ENCODE measurements around the gene TRAF1.

Gene TRAF1

DNA sequence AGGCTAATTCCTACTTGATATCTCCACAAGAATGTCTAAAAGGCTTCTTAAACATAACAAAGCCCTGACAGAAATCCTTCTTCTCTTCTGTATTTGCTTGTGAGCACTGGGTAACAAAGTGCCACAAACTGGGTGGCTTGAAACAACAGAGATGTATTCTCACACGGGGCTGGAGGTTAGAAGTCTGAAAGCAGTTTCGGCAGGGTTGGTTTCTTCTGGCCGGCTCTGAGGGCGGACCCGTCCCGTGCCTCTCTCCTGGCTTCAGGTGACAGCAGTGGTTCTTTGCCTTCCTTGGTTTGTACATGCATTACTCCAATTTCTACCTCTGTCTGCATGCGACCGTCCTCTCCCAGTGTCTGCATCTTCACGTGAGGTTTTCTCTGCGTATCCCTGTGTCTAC lies 14.0 kb upstream of the TRAF1 start:
- no peak for DNase-seq

DNA sequence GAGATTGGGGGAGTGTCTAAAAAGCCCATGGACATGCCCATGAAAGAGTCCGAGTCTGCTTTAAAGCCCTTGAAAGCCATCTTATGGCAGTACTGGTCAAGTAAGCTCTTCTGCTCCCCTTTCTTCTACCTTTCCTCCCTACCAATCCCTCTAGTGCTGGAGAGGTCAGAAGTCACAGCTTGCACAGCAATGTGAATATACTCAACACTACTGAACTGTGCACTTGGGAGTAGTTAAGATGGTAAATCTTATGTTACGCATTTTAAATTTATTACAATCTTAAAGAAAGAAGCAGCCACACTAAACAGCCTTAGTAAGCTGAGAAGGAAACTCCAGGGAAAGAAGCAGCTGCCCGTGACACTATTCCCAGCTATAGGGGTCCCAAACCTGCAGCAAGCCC lies 12.3 kb upstream of the TRAF1 start:
- no peak for DNase-seq

DNA sequence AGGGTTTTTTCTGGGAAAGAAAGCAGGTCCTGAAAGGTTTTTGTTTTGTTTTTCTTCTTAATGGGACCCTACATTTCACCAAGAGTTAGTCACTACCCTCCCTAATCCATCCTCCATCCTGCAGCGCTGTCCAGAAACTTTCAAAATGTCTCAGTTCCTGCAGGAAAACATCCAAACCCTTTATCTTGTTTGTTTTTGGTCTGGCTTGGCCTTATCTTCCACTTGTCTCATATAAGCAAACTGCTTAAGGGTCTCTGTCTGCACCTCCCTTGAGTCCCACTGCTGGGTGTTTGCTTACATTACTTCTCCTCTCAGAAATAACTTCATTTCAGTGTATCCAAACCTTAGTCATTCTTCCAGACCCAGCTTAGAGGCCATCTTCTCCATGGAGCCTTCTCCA lies 11.0 kb upstream of the TRAF1 start:
- no peak for DNase-seq

DNA sequence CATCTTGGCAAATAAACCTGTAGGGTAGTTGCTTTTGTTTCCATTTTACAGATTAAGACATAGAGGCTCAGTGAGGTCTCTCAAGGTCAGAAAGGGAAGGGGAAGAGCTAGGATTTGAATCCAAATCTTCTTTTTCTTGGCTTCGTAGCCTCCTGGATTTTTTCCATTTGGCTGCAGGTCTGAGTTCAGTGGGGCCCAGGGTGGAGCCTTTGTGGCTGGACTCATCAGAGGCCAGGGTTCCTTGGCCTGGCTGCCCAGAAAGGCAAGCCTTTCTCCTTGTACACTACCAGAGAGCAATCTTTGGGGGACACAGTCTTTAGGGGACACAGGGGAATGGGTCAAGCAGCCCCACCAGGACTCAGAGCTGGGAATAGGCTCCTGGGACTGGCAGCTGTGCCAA lies 10.5 kb upstream of the TRAF1 start:
- no peak for DNase-seq

DNA sequence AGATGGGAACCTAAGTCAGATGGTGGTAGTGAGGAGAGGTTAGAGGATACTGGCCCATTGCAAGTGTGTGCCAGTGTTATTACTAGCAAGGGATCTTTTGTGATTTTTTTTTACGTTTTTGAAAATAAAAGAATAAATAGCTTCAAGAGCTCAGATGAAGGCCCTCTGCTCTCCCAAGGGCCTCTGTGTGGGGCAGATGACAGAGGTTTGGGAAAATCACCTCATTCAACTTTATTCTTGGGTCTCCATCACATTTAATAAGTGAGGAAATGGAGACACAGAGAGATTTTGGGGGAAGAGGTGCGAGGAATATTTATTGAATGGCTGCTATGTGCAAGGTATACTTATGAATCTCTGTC lies 10.1 kb upstream of the TRAF1 start:
- DNase-seq = no peak

DNA sequence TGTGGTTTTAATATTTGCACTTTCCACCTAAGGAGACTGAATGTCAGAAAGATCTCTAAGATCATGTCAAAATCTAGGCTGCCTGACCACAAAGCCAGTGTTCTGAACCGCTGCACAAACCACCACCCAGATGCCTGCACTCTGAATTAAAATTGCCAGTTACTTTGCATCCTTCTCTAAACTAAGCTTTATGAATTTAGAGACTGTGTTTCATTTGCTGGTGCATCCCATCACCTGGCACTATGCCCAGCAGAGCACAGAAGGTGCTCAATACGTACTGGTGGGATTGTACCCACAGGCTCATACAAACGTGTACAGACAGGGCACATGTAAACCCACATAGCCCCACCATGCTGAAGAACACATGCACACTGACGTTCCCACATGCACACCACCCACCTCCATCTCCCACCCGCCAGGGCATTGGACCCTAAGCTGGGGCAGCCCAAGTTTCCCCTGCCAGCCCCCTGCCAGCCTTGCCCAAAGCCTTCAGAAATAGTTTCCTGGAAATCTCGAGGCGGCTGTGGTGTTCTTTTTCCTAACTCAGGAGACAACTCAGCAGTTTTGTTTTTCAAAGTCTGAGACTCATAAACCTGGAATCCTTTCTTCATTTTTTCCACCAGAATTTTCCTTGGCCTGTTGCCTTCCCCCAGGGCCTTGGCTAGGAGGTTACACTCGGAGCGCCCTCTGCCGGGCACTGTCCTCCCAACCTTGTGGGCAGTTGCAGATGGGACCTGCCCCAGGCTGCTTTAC lies 9.6 kb upstream of the TRAF1 start:
- peak; percentile 96 for DNase-seq

DNA sequence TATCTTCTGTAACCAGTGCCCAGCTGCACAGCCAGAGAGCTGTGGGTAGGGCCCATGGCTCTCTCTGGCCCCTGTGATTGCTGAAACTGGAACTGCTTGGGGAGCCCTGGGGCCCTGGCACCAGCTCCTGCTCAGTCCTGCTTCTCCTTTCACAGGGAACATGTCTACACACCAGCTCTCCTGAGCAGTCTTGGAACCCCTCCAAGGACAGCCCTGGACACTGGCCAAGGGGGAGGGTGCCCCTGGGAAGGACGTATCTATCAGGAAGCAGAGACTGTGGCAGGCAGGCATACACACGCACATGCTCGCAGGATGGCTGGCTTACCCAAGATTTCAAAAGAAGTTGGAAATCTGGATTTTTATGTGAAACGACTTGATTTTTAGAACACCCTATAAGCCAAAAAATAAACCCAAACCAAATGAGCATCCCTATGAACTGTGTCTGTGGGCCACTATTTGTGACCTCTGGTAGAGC lies 8.8 kb upstream of the TRAF1 start:
- peak; percentile 69 for DNase-seq

DNA sequence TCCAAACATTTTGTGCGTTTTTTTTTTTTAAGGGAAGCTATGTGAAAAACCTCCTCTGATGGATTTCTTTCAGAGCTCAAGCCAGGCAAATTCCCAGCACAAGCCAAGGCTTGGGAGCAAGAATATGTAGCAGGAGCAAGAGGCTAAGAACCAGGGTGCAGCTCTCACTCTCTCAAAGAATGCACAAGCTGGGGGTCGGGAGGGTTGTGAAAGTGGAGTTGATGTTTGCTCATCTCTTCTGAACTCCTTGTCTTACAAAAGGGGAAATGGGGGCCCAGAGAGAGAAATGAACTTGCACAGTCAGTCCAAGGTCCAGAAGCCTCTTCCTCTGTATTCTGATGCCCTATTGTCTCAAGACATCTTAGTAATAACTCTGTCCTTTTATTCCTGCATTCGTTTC lies 7.7 kb upstream of the TRAF1 start:
- DNase-seq = no peak

DNA sequence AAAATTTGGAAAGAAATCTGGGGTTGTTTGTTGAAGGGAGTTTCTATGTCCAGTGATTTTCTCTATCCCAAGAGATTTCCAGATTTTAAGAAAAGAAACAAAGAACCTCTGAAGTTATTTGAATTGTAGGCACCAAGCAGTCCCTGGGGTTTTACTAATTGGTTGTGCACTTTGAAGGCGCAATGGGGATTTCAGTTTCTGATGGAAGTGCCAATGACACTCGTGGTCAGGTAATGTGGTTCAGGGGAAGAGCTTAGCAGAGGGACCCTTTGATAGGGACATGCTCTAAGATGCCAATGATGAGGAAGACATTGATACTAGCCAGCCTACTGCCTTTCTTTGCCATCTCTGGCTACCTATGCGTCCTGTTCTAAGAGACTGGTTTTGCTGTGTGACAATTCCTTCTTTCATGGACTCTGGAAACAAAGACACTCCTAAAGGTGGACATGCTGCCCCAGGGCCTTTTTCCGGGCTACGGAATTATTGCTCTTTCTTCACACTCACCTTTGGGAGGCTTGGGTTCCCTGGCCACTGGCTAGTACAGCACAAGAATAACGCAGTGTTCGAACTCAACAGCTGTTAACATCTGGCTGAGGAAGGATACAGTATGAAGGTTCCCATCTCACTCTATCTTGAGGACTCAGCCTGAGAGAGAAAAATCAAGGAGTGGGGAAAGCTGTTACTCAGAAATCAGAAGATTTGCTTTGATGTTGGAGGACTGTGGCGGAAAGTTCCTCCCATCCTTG lies 6.9 kb upstream of the TRAF1 start:
- DNase-seq = no peak

DNA sequence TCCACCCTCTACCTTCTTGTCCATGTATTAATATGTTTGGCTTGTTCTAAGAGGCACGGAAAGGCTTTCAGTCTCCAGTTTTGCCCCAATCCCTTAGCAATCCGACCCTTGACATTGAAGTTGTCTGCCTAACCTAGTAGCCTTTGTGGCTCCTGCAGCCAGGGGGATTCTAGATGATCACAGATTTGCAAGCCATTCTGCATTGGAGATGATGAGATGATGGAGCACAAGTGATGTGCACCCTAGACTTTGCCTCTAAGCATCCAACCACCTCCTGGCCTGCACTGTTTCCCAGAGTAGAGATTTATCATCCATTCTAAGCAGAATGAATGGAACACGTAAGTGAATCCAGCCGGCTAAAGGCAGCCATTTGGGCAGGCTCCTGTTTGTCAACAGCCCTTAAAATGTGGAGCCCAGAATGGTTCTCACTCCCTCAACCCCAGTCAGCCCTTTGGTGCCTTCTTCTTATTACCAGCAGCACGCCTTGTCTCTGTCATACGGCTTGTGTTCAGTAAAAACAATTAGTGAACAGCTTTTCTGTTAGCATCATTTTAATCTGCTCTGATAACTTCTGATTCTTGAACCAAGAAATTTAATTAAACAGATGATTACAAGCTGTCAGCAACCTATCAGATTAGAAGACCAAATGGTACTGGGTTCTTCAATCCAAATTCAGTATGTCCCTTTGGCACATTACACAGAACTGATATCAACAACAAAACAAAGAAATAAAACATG lies 5.7 kb upstream of the TRAF1 start:
- DNase-seq = peak; percentile 73

DNA sequence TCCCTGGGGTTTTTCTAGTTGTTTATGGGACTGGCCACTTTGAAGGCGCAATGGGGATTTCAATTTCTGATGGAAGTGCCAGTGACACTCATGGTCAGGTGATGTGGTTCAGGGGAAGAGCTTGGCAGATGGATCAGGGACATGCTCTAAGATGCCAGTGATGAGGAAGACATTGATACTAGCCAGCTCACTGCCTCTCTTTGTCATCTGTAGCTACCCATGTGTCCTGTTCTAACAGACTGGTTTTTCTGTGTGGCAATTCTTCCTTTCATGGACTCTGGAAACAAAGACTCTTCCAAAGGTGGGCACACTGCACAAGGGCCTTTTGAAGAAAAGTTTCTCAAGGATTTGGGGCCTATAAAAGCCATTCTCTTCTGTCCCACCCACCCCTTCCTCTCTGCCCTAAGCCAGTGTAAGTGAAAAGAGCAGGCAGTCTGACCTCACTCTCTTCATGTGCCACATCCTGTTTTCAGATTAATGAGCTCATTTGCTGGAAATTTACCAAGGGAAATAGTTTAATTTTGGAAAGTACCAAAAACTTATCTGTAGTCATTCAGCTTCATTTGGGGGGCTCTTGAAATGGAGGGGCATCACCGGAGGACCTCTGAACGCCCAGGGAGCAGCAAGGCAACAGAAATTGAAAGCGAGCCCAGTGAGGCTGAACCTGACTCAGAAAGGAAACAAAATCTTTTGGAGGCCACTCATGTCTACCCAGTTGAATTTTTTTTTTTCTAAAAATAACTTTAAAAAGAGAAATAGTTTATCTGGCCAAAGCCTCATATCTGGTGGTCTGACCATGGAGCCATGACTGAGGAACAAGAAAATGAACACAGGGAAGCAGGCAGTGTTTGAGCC lies 4.9 kb upstream of the TRAF1 start:
- peak; percentile 81 for DNase-seq

DNA sequence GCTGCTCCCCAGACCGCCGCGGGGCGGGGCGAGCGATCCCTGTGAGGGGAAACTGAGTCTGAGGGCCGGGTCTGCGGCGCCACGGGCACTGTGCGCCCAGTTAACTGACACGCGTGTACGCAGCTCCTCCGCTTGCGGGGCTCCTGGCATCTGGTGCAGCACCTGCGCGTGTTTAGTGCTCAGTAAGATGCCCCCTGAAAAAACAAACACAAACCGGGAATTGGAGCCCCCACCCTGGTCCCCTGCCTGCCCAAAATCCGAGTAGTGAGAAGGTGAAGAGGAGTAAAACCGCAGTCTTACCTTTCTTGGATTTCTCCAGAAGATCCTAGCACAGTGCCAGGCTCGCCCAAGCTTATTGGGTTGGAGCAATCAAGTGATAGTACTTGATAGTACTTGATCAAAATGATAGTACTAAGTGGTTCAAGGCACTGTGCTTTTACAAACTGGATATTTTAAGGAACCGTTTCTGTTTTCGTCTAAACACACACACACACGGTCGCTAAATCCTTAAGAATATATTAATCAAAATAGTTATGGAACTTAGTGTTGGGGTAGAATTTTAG lies 2.7 kb upstream of the TRAF1 start:
- no peak for DNase-seq

DNA sequence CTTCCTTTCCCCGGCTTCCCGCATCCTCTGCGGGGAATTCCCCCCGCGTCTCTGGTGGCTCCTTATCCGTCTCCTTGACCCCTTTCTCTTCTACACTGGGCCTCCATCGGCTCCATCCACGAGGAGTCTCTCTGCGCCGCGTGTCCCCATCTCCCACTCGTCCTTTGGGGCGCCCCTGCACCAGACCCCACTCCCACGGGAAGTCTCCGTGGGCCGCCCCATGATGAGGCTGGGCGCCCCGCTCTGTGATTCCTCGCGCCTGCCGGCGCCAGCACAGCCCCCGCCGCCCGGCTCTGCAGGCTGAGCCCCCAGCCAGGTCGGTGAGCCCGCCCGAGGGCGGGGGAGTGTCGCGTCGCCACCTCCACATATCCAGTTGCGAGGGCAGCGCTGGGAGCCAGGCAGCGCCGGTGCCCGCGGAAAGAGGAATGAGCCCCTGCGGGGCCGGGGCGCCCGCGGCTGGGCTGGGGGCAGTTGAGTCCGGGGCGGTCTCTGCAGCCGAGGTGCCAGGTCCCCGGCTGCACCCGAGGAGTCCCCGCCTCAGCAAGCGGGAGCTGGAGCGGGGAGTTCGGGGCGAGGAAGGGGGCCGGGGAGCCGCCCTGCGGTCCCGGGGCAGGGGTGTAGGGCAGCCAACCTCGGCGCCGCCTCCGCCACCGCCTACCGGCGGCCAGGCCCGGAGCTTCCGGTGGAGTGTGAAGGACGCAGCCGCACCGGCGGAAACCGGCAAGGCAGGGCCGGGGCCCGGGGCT lies 2.1 kb upstream of the TRAF1 start:
- DNase-seq = peak; percentile 89

DNA sequence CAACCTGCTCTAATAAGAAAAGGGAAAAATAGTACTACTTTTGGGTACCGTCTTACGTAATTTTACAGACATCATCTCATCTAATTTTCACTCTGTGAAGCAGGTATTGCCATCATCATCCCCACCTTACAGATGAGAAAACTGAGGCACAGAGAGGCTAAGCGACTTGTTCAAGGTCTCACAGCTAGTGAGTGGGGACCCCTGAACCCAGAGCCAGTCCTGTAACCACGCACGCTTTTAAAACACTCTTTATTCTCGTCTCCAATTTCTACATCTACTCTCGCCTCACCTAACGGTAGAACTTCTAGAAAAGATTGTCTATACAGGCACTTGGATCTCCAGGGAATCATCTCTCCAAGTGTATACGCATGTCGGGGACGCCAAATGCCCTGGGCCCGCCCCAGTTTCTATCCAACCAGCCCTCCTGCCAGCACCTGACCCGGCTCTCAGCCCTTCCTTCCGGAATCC lies 1.5 kb upstream of the TRAF1 start:
- DNase-seq = no peak

DNA sequence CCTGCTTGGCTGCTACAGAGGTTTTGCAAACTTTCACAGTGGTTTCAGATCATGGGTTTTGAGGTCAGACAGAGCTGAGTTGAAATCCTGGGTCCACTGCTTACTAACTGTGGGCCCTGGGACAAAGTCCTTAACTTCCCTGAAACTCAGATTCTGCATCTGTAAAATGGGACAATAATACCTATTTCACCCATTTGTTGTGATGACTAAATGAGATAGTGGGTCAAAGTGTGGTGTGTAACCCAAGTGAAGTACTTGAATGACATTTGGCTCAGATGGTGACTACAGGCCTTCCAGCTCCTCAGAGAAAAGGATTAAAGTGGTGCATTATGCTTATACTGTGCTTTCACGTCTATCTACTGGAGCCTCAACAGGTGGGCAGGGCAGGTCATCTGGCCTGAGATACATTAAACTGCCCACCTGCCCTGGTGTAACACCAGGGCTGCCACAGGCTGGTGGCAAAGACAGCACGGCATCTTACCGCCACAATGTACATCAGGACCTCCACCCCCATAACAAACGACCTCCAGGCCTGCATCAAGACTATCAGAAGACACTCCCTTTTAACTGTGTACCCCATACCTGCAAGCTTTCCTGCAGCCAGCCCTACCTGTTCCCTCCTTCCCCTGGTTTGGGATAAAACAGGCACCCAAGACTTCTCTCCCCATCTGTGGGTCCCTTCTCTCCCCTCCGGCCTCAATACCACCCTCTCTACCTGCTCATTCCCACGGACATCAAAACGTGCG lies 846 bp upstream of the TRAF1 start:
- no peak for DNase-seq

DNA sequence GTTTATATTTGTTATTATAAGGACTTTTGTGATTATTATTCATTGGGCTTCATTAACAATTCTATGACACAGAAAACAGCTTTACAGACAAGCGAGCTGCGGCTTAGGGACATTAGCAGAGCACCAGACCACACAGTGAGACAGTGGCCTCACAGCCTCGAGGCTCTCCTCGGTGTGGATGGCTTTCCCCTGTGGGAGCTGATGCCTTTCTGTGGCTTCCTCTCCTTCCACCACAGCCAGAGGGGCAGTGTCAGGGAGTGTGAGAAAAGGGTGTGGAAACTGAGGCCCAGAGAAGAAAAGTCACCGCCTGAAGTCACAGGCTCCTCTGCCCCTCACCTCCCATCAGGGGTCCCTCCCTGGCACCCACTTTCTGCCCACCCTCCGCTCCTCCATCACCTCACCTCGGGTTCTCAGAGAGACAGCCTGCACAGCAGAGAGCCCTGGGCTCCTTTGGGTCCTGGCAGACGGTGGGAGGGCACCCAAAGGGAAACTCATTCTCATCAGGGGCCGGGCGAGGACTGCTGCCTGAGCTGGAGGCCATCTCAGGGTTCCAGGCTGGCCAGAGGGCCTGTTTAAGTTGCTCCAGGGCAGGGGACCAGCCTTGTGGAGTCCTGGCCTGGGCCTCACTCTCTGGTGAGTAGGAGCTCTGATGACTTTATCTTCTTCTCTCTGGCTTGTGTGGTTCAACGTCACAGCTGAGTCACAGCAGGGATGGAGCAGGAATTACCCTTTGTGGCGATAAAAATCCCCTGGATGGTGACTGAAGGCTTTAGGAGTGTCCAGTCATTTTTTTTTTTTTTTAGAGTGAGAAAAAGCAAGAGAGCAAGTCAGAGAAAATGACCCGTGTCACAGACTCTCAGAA lies 830 bp downstream of the TRAF1 start:
- DNase-seq = peak; percentile 90

DNA sequence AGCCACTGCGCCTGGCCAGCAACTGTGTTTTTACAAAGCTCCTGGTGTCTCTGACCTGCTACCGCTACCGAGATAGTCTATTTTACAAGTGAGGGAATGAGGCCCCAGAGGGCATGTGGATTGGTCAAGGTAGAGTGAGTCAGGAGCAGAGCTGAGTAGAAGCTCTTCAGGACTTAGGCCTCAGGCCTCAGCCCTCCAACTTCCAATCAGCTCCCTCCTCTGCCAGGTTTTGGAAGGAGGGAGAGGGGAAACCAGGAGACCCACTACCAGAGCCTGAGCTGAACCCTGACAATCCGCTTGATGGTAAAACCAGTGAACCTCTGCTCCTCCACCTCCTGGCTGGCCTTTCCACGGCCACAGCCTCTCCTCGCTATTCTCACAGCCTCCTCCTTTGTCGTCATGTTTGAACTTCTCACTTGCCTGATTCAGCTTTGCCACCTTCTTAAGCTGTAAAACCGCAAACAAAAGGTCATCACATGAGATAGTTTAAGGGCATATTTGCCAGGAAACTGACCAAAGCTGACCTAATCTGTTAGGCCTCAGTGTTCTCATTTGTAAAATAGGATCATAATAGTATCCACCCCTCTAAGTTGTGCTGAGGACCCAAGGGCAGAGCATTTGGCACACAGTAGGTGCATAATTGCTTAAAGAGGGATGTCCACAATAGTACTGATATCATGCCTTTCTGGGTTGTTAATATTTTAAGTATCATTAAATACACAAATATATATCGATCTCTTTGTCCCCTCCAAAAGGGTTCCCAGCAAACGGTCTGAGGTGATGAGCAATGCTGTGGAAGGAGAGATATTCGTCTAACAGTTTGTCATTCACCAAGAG lies 1.7 kb downstream of the TRAF1 start:
- DNase-seq = peak; percentile 81

DNA sequence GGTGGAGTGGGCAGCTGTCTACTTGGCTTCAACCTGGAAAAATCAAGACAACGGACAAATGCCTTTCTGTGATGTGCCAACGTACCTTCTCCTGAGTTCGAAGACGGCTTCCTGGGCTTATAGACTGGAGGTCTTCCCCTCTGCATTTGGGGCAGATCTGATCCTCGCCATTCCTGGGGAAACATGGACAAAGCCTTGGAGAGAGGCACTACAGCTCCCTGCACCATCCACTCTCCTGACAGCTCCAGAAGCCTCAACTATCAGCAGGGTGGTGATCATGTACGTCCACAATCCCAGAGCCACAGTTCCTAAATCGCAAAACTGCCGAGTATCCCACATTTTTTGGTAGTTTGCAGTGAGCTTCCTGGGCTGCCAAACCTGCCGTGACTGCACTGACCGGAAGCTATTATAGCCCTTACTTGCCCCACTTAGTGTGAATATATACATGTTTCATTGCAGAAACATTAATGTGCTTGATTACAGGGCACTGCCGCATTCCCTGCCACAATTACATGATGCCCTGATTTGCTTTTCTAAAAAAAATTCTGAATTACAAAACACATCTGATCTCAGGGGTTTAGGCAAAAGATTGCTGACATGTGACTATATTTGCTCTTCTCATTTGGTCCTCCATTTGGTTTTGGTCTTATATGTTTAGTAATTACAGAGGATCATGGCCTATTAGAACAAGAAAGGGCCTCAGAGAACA lies 2.8 kb downstream of the TRAF1 start:
- peak; percentile 59 for DNase-seq
